ENCODE measurements around the gene CA11. TPM values are rescaled to one million over a fixed set of nuclear protein-coding genes. Genes with fewer than 3 reads are reported as not detected.
A peak's percentile ranks its signal among the peaks of the same experiment; 100 is the strongest.
"Not testable (repeated sequence)": the region's sequence is repeated elsewhere in the genome, so short reads cannot be mapped to it uniquely, and the experiment has no call there.

Gene CA11
- polyA plus RNA-seq, 1 experiment: 3.0 TPM

- no peak for TF ChIP-seq CTCF (IDR thresholded peaks at IDR 0.05; ENCODE audit: insufficient read depth, low read depth, low read length)
- H3K36me3 ChIP-seq (ENCODE audit: control insufficient read depth, insufficient read depth, low read length): no peaks in the 10 kb centered on the region
- H3K27me3 ChIP-seq (ENCODE audit: control insufficient read depth, insufficient read depth, low read length): peaks cover 1% of the 10 kb centered on the region; the same call in 1 of the 2 replicates
- no peak overlapping the region for H3K4me3 ChIP-seq (ENCODE audit: low read depth, low read length)
- DNase-seq (ENCODE audit: low read depth): no peak
- ChIA-PET POLR2A (no interaction called here), CTCF (interaction anchor here (1.7 kb wide), 1 partner anchor 11 kb away, joined by 6 read pairs; no protein-coding TSS in a partner anchor)
These were observed 17.7 kb upstream of the CA11 start for GRCh38 chr19:48663667-48664066.

GRCh38 chr19:48661711-48662090, 15.7 kb upstream of the CA11 start:
- no peak for DNase-seq (ENCODE audit: low read depth)
- TF ChIP-seq CTCF (IDR thresholded peaks at IDR 0.05; ENCODE audit: insufficient read depth, low read depth, low read length): no peak
- Histone ChIP-seq H3K27me3 (ENCODE audit: control insufficient read depth, insufficient read depth, low read length) (no peaks in the 10 kb centered on the region), H3K36me3 (ENCODE audit: control insufficient read depth, insufficient read depth, low read length) (no peaks in the 10 kb centered on the region), H3K4me3 (ENCODE audit: low read depth, low read length) (no peak overlapping the region)
- CTCF ChIA-PET: interaction anchor here (1.5 kb wide), 1 partner anchor 14 kb away, joined by 5 read pairs; no protein-coding TSS in a partner anchor
- POLR2A ChIA-PET: no interaction called here

GRCh38 chr19:48660852-48661710, 15.1 kb upstream of the CA11 start:
- no peak overlapping the region for H3K4me3 ChIP-seq (ENCODE audit: low read depth, low read length)

GRCh38 chr19:48659768-48660167, 13.8 kb upstream of the CA11 start:
- CTCF ChIA-PET: no interaction called here
- POLR2A ChIA-PET: no interaction called here
- Histone ChIP-seq H3K27me3 (ENCODE audit: control insufficient read depth, insufficient read depth, low read length) (no peaks in the 10 kb centered on the region), H3K36me3 (ENCODE audit: control insufficient read depth, insufficient read depth, low read length) (no peaks in the 10 kb centered on the region), H3K4me3 (ENCODE audit: low read depth, low read length) (no peak overlapping the region)
- no peak for DNase-seq (ENCODE audit: low read depth)
- no peak for TF ChIP-seq CTCF (IDR thresholded peaks at IDR 0.05; ENCODE audit: insufficient read depth, low read depth, low read length)

More at GRCh38 chr19:48660852-48661710, 15.1 kb upstream of the CA11 start:
- ChIA-PET CTCF (no interaction called here), POLR2A (no interaction called here)
- Histone ChIP-seq H3K27me3 (ENCODE audit: control insufficient read depth, insufficient read depth, low read length) (no peaks in the 10 kb centered on the region), H3K36me3 (ENCODE audit: control insufficient read depth, insufficient read depth, low read length) (no peaks in the 10 kb centered on the region)
- no peak for TF ChIP-seq CTCF (IDR thresholded peaks at IDR 0.05; ENCODE audit: insufficient read depth, low read depth, low read length)
- peak; percentile 60 for DNase-seq (ENCODE audit: low read depth)

GRCh38 chr19:48658483-48658882, 12.5 kb upstream of the CA11 start:
- CTCF ChIA-PET: no interaction called here

GRCh38 chr19:48657828-48658227, 11.8 kb upstream of the CA11 start:
- POLR2A ChIA-PET; DNase-seq (ENCODE audit: low read depth); H3K4me3 ChIP-seq (ENCODE audit: low read depth, low read length); H3K27me3 ChIP-seq (ENCODE audit: control insufficient read depth, insufficient read depth, low read length); H3K36me3 ChIP-seq (ENCODE audit: control insufficient read depth, insufficient read depth, low read length): not testable (repeated sequence)
- CTCF ChIA-PET: interaction anchor here (1.4 kb wide), 1 partner anchor 12 kb away, joined by 6 read pairs; the partner anchor contains the start of gene CA11

More at GRCh38 chr19:48658483-48658882, 12.5 kb upstream of the CA11 start:
- Histone ChIP-seq H3K27me3 (ENCODE audit: control insufficient read depth, insufficient read depth, low read length) (no peaks in the 10 kb centered on the region; the same call in 1 of the 2 replicates), H3K4me3 (ENCODE audit: low read depth, low read length) (no peak overlapping the region), H3K36me3 (ENCODE audit: control insufficient read depth, insufficient read depth, low read length) (no peaks in the 10 kb centered on the region)
- no peak for TF ChIP-seq CTCF (IDR thresholded peaks at IDR 0.05; ENCODE audit: insufficient read depth, low read depth, low read length)
- no peak for DNase-seq (ENCODE audit: low read depth)
- POLR2A ChIA-PET: no interaction called here
